NCI-H748 (cell line): Measurements from ENCODE around the gene DRAXIN.

Source experiments
- DNase-seq: peaks from one replicate; lab custom pipeline; 2025; ENCODE audit not compliant: unreplicated experiment; lab: John Stamatoyannopoulos, UW

The DRAXIN gene

DNA sequence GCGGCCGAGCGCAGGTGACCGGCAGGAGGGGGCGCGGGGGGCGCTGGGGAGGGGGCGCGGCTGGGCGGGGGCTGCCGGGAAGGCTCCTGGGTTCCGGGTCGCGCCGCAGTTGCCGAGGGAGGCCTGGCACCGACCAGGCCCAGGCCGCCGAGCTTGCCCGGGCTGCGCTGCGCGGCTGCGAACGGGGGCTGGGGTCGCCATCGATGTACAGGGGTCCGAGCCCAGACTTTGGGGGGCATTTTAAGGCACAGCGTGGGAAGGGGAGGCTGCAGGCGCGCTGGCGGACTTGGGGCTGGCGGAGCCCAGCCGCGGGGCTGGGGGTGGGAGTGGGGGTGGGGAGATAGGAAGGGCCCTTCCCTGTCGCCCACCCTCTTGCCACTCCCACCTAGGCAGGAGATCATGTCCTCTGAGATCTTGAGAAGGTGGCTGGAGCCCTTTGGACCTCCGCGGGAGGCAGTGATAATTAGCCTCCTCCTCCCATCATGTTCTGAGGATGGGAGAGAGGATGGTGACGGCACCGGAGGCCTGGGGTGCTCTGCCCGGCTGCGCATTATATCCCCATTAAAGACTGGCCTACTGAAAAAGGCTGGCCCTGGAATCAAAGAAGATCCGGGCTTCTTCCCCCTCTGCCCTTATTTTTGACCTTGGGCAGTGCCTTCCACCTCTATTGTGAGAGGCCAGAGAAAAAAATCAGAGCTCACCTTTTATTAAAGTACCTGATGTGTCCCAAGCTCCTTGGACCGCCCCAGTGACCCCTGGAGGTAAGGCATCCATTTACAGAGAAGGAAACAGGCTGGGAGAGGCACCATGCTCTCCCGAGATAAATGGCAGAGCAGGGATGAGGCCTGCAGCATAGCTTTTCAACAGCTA lies 36.3 kb upstream of the DRAXIN start:
- DNase-seq, result no peak

- no peak for DNase-seq
These were observed 33.9 kb upstream of the DRAXIN start for GRCh38 chr1:11657654-11658053.

DNA sequence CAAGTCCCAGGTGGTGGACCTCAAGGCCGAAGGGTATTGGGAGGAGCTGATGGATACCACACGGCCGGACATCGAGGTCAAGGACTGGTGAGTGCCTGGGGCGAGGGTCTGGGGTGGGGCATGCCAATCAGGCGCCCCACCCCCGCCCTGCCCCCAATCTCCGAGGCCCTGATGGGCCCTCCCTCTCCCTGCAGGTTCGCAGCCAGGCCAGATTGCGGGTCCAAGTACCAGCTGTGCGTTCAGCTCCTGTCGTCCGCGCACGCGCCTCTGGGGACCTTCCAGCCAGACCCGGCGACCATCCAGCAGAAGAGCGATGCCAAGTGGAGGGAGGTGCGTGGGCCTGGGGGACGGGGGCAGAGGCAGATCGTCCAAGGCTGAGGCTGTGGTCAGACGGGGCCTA lies 33.0 kb upstream of the DRAXIN start:
- no peak for DNase-seq

- DNase-seq, result no peak
These were observed 31.8 kb upstream of the DRAXIN start for GRCh38 chr1:11659748-11660147.

DNA sequence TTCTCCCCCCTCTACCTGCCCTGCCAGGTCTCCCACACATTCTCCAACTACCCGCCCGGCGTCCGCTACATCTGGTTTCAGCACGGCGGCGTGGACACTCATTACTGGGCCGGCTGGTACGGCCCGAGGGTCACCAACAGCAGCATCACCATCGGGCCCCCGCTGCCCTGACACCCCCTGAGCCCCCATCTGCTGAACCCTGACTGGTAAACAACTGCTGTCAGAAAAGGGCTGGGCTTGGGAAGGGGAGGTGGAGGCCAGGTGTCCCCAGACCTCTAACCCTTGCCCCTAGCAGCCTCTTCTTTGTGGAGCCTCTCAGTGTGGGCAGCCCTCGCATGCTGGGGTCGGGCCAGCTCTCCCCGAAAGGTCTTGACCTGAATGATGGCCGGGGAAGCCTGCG lies 30.4 kb upstream of the DRAXIN start:
- DNase-seq, result no peak

DNA sequence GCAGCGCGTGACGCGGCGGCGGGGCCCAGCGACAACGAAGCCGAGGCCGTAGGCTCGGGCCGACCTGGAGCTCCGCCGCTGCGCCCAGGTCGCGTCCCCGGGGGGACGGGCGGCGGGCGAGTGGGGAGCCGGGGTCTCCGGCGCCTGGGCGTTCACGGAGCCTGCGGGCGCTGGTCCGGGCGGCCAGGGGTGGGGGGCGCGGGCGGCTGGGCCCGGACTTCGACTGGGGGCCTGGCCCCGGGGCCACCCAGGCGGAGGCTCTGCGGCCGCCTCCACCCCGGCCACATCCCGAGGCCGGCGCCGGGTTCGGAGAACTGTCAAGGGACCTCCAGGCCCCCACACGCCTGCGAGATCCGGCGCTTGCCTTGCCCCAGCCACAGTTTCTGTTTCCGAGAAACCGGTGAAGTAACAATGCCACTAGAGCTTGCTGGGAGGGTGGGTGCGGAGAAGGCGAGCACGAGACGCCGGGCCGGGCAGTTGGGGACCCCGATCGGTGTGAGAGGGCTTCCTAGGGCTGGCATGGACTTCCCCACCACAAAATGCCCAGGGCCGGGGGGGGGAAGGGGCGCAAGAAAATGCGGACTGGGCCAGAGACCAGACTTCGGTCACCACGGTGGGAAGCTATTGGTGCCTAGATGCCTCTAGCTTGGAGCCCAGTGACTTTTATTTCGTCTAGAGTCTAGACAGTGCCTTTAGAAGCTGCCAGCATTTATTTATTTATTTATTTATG lies 27.0 kb upstream of the DRAXIN start:
- peak; percentile 30 for DNase-seq

- DNase-seq, result no peak
These were observed 23.0 kb upstream of the DRAXIN start for GRCh38 chr1:11668516-11668915.

- no peak for DNase-seq
These were observed 20.8 kb upstream of the DRAXIN start for GRCh38 chr1:11670747-11671146.

GRCh38 chr1:11671205-11671543 lies 20.3 kb upstream of the DRAXIN start:
- DNase-seq, result no peak

DNA sequence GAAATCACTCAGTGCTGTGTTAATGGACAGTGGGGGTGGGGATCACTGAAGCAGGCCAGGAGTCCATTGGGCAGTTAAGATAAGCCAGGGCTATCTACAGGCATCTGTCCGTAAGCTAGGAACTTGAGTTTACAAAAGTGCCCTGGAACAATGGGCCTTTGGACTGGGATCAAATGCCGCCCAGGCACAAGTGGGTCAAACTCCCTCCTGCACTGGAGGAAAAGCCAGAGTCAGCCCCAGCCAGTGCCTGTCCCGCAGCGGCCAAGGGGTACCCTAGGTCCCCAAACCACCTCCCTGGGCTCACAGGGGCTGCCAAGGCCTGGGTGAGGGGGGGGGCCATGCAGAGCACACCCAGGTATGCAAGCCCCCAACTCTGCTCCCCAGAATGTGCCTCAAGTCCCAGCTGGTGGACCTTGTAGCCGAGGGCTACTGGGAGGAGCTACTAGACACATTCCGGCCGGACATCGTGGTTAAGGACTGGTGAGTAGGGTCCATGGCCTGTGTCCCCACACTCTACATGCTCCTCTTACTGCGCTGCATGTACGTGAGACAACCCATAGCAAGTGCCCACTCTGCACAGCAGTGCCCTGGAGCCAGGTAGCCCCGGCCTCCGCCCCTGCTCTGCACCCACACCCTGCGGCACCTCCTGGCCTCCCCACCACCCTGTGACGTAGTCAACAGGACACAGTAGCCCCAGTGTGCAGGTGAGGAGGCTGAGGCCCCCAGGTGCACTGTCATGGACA lies 19.8 kb upstream of the DRAXIN start:
- no peak for DNase-seq

DNA sequence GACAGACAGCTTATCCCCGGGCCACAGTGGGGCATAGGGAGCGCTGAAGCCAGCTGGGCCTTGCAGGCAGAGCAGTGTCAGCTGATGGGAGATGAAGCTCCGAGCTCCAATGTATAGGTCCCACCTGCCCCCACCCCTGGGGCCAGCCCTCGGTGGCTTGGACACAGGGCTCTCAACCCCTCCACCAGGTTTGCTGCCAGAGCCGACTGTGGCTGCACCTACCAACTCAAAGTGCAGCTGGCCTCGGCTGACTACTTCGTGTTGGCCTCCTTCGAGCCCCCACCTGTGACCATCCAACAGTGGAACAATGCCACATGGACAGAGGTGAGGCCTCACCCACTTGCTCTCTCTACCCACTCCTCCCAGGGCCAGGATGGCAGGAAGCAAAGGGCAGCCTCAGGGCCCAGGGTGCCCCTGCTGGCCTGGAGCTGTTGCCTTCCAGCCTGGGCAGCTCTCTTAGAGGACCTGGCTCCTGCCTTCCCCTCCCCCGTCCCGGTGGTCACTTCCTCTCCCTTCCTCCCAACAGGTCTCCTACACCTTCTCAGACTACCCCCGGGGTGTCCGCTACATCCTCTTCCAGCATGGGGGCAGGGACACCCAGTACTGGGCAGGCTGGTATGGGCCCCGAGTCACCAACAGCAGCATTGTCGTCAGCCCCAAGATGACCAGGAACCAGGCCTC lies 18.3 kb upstream of the DRAXIN start:
- no peak for DNase-seq

- DNase-seq, result no peak
These were observed 17.0 kb upstream of the DRAXIN start for GRCh38 chr1:11674488-11674887.

DNA sequence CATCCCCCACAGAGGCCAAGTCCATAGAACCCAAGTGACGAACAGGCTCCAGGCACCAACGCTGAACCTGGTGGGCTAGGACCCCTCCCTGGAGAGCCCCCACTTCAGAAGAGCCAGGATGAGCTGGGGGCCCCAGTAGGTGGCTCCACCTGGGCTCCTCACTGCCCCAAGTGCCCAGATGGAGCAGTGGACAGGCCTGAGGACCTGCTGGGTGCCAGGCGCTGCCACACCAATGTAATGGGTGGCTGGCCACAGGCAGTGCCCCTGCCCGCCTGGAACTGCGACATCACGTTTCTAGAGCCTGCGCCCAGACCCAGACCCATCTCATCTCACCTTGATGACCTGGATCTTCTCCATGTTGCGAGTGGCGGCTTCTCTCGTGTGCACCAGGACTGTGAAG lies 16.2 kb upstream of the DRAXIN start:
- no peak for DNase-seq

GRCh38 chr1:11676386-11677103 lies 15.0 kb upstream of the DRAXIN start:
- no peak for DNase-seq

DNA sequence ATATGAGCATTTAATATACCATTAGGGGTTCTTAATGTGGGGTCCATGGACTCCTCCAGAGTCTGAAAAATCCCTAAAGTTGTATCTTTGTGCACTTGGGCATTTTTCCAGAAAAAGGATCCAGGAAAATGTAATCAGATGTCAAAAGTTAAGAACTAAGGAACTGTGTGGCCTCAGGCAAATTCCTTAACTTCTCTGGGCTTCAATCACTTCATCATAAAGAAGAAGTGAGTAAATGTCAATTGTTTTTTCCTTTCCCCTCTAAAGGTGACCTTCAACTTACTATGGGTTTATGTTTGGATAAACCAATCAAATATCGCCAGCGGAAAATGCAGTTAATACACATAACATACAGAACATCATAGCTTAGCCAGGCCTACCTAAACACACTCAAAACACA lies 13.1 kb upstream of the DRAXIN start:
- no peak for DNase-seq

GRCh38 chr1:11680270-11681070 lies 11.0 kb upstream of the DRAXIN start:
- peak; percentile 59 for DNase-seq

- DNase-seq, result peak; percentile 92
These were observed 10.3 kb upstream of the DRAXIN start, which contains the start of gene MAD2L2 for GRCh38 chr1:11681071-11681771. MAD2L2 (minus strand) TSS chr1:11681148; CDS start chr1:11680601, 547 bp downstream.

DNA sequence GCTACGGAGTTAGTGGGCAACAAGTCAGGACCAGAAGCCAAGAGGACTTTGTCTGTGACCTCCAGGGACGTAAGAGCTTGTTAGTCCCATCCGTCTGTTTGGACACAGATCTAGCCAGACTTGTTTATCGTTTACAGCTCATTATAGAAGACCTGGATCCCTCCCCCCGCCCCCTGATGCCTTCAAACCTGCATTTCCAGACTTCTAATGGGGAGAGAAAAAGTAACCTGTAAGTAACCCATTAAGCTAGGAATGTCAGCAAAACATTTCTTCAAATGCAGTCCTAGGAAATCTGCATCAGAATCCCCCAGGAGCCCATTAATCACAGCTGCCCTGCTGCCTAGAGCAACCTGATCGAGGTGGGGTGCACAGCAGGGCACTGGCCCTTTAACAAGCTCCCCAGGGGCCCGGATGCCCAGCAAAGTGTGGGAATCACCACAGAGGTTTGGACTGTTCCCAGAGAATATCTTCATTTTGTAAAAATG lies 9.2 kb upstream of the DRAXIN start:
- DNase-seq, result no peak

- no peak for DNase-seq
These were observed 8.7 kb upstream of the DRAXIN start for GRCh38 chr1:11682799-11683198.
